Ishikawa (cell line): ENCODE measurements around the gene EIF4G2.
A peak's percentile ranks its signal among the peaks of the same experiment; 100 is the strongest.

Experiments used
- CEBPB ChIP-seq: IDR thresholded peaks from 2 replicates; pipeline ENCODE4 v1.6.1; 2012
- CREB1 ChIP-seq: IDR thresholded peaks from 2 replicates; pipeline ENCODE4 v1.6.1; 2012; ENCODE audit warnings: low read depth
- EGR1 ChIP-seq: IDR thresholded peaks from 2 replicates; pipeline ENCODE4 v1.6.1; 2012
- EP300 ChIP-seq: IDR thresholded peaks from 2 replicates; pipeline ENCODE4 v1.6.1; 2012; ENCODE audit warnings: borderline replicate concordance
- FOXM1 ChIP-seq: IDR thresholded peaks from 2 replicates; pipeline ENCODE4 v1.6.1; 2012; ENCODE audit warnings: low read depth, borderline replicate concordance
- MAX ChIP-seq: IDR thresholded peaks from 2 replicates; pipeline ENCODE4 v1.6.1; 2012
- NFIC ChIP-seq: IDR thresholded peaks from 2 replicates; pipeline ENCODE4 v1.6.1; 2012
- RAD21 ChIP-seq: IDR thresholded peaks from 2 replicates; pipeline ENCODE4 v1.6.1; 2012; ENCODE audit warnings: low read depth
- TAF1 ChIP-seq: IDR thresholded peaks from 2 replicates; pipeline ENCODE4 v1.6.1; 2012; ENCODE audit warnings: low read depth, mild to moderate bottlenecking
- TCF12 ChIP-seq: IDR thresholded peaks from 2 replicates; pipeline ENCODE4 v1.6.1; 2012; ENCODE audit warnings: low read depth
- TEAD4 ChIP-seq: IDR thresholded peaks from 2 replicates; pipeline ENCODE4 v1.6.1; 2012
- YY1 ChIP-seq: IDR thresholded peaks from 2 replicates; pipeline ENCODE4 v1.6.1; 2012; ENCODE audit warnings: low read depth
- ZBTB7A ChIP-seq: IDR thresholded peaks from 2 replicates; pipeline ENCODE4 v1.6.1; 2012; ENCODE audit warnings: low read depth
- TF ChIP-seq, protein P1 (sequence below): IDR thresholded peaks from 2 replicates; pipeline ENCODE4 v1.6.1; 2012
- TF ChIP-seq, protein P2 (sequence below): IDR thresholded peaks from 2 replicates; pipeline ENCODE4 v1.6.1; 2012; ENCODE audit warnings: low read depth, mild to moderate bottlenecking

EIF4G2 gene

DNA sequence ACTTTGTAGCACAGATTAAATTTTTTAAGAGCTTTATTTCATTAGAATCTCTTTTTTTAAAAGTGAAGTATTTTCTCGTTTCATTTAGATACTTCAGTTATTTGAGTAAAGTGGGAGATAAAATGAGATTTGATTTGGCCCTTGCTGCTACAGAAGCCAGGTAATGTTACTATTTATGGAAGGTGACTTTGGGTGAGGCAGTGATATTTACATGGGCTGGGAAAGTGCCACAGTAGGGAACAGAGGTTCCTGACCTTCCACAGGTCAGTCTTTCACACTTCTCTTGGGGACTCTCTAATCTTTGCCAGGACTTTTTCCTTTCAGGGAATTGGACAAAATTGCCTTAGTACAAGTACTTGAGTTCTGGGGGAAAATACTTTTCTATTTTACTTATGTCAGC is 37.3 kb downstream of the EIF4G2 start:
- TF ChIP-seq, protein P1, sequence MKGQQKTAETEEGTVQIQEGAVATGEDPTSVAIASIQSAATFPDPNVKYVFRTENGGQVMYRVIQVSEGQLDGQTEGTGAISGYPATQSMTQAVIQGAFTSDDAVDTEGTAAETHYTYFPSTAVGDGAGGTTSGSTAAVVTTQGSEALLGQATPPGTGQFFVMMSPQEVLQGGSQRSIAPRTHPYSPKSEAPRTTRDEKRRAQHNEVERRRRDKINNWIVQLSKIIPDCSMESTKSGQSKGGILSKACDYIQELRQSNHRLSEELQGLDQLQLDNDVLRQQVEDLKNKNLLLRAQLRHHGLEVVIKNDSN, result no peak
- TF ChIP-seq CREB1 (no peak), EGR1 (no peak), MAX (no peak), CEBPB (no peak), TEAD4 (no peak), TAF1 (no peak), FOXM1 (no peak), EP300 (no peak), ZBTB7A (no peak), NFIC (no peak), YY1 (no peak), TCF12 (no peak), RAD21 (no peak)
- TF ChIP-seq, protein P2, sequence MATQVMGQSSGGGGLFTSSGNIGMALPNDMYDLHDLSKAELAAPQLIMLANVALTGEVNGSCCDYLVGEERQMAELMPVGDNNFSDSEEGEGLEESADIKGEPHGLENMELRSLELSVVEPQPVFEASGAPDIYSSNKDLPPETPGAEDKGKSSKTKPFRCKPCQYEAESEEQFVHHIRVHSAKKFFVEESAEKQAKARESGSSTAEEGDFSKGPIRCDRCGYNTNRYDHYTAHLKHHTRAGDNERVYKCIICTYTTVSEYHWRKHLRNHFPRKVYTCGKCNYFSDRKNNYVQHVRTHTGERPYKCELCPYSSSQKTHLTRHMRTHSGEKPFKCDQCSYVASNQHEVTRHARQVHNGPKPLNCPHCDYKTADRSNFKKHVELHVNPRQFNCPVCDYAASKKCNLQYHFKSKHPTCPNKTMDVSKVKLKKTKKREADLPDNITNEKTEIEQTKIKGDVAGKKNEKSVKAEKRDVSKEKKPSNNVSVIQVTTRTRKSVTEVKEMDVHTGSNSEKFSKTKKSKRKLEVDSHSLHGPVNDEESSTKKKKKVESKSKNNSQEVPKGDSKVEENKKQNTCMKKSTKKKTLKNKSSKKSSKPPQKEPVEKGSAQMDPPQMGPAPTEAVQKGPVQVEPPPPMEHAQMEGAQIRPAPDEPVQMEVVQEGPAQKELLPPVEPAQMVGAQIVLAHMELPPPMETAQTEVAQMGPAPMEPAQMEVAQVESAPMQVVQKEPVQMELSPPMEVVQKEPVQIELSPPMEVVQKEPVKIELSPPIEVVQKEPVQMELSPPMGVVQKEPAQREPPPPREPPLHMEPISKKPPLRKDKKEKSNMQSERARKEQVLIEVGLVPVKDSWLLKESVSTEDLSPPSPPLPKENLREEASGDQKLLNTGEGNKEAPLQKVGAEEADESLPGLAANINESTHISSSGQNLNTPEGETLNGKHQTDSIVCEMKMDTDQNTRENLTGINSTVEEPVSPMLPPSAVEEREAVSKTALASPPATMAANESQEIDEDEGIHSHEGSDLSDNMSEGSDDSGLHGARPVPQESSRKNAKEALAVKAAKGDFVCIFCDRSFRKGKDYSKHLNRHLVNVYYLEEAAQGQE, result no peak

GRCh38 chr11:10770626-10771254 is 38.0 kb downstream of the EIF4G2 start:
- TF ChIP-seq FOXM1 (no peak), EP300 (no peak), MAX (no peak), ZBTB7A (no peak), RAD21 (peak; percentile 32; the same call in 1 of the 2 replicates), NFIC (no peak), TCF12 (no peak), CREB1 (no peak), TEAD4 (no peak)

- TF ChIP-seq, protein P2, result no peak
- TF ChIP-seq EP300, result no peak
- no peak for TF ChIP-seq FOXM1
- no peak for TF ChIP-seq RAD21
- TF ChIP-seq NFIC, result no peak
- TF ChIP-seq EGR1, result no peak
- no peak for TF ChIP-seq CEBPB
- TF ChIP-seq TEAD4, result no peak
- TF ChIP-seq TCF12, result no peak
- no peak for TF ChIP-seq CREB1
Measured at GRCh38 chr11:10764412-10764811, 44.3 kb downstream of the EIF4G2 start.

GRCh38 chr11:10763766-10764165 is 45.0 kb downstream of the EIF4G2 start:
- TF ChIP-seq EGR1 (no peak), RAD21 (no peak), CEBPB (no peak), CREB1 (no peak)

GRCh38 chr11:10762913-10763421 is 45.8 kb downstream of the EIF4G2 start:
- no peak for TF ChIP-seq TAF1
- no peak for TF ChIP-seq EP300
- no peak for TF ChIP-seq RAD21
- TF ChIP-seq, protein P1, result no peak
- TF ChIP-seq FOXM1, result no peak
- TF ChIP-seq ZBTB7A, result no peak
- TF ChIP-seq CEBPB, result no peak
- TF ChIP-seq MAX, result no peak
- TF ChIP-seq, protein P2, result no peak
